Activated effector memory CD4-positive, alpha-beta T cell treated with anti-CD3 and anti-CD28 coated beads, Interleukin-2, amount 50 U/mL, for 16 hours (primary cell): ENCODE results near the gene HNRNPH2.

Source experiments
- DNase-seq: peaks from one replicate; pipeline ENCODE4 v3.0.0-alpha.2; 2020

The HNRNPH2 gene

GRCh38 chrX:101398694-101399093 lies 9.3 kb upstream of the HNRNPH2 start:
- DNase-seq = no peak

GRCh38 chrX:101399825-101400224 lies 8.2 kb upstream of the HNRNPH2 start:
- DNase-seq = no peak

- DNase-seq = peak; percentile 60
These were observed 765 bp upstream of the HNRNPH2 start for GRCh38 chrX:101407167-101407747.

GRCh38 chrX:101408532-101408841 lies 465 bp downstream of the HNRNPH2 start:
- no peak for DNase-seq

- DNase-seq = no peak
These were observed 1.0 kb downstream of the HNRNPH2 start for GRCh38 chrX:101409043-101409442.

- DNase-seq = no peak
These were observed 2.4 kb downstream of the HNRNPH2 start for GRCh38 chrX:101410461-101410860.

- no peak for DNase-seq
These were observed 4.0 kb downstream of the HNRNPH2 start for GRCh38 chrX:101411984-101412383.

GRCh38 chrX:101415180-101416145 lies 7.4 kb downstream of the HNRNPH2 start:
- DNase-seq = peak; percentile 61

GRCh38 chrX:101416691-101417090 lies 8.7 kb downstream of the HNRNPH2 start:
- DNase-seq = no peak

- DNase-seq = no peak
These were observed 9.2 kb downstream of the HNRNPH2 start for GRCh38 chrX:101417190-101417589.

- DNase-seq = peak; percentile 77
These were observed 10.2 kb downstream of the HNRNPH2 start for GRCh38 chrX:101417981-101418841.

- no peak for DNase-seq
These were observed 11.5 kb downstream of the HNRNPH2 start for GRCh38 chrX:101419489-101419888.

- no peak for DNase-seq
These were observed 19.9 kb downstream of the HNRNPH2 start for GRCh38 chrX:101427954-101428353.

- no peak for DNase-seq
These were observed 21.9 kb downstream of the HNRNPH2 start for GRCh38 chrX:101429934-101430333.

GRCh38 chrX:101430457-101431078 lies 22.5 kb downstream of the HNRNPH2 start:
- DNase-seq = no peak

GRCh38 chrX:101442085-101442484 lies 34.1 kb downstream of the HNRNPH2 start:
- no peak for DNase-seq

- no peak for DNase-seq
These were observed 41.3 kb downstream of the HNRNPH2 start for GRCh38 chrX:101449279-101449678.

GRCh38 chrX:101450085-101450484 lies 42.1 kb downstream of the HNRNPH2 start:
- no peak for DNase-seq

GRCh38 chrX:101450961-101451360 lies 42.9 kb downstream of the HNRNPH2 start:
- DNase-seq = no peak

GRCh38 chrX:101452056-101452455 lies 44.0 kb downstream of the HNRNPH2 start:
- no peak for DNase-seq

GRCh38 chrX:101460669-101461068 lies 52.6 kb downstream of the HNRNPH2 start:
- no peak for DNase-seq

- DNase-seq = no peak
These were observed 54.9 kb downstream of the HNRNPH2 start for GRCh38 chrX:101462892-101463291.
